ENCODE data around the gene CAP2. TPM values are rescaled to one million over a fixed set of nuclear protein-coding genes. Genes with fewer than 3 reads are reported as not detected.

The CAP2 gene
- total RNA-seq, 1 experiment from 2014 or later, result 37.0 TPM

GRCh38 chr6:17596085-17596484, 202.7 kb downstream of the CAP2 start:
- POLR2A ChIA-PET, result no interaction called here
- Histone ChIP-seq H3K9me3 (ENCODE audit: control insufficient read depth, insufficient read depth, low read depth, low read length) (no peaks in the 10 kb centered on the region), H3K27ac (ENCODE audit: low read length) (no peak overlapping the region), H3K4me3 (ENCODE audit: low read depth in 2 of 2, low read length in 2 of 2) (no peak overlapping the region), H3K36me3 (ENCODE audit: control insufficient read depth, insufficient read depth, low read length) (no peaks in the 10 kb centered on the region), H3K27me3 (ENCODE audit: control insufficient read depth, insufficient read depth, low read length) (no peaks in the 10 kb centered on the region), H3K4me1 (ENCODE audit: control insufficient read depth, insufficient read depth, low read length) (no peaks in the 10 kb centered on the region)
- CTCF ChIA-PET, result no interaction called here
- TF ChIP-seq CTCF (IDR thresholded peaks at IDR 0.05) (no peak), REST (IDR thresholded peaks at IDR 0.05; ENCODE audit: insufficient read depth in 1 of 2, low read depth in 2 of 2, low read length in 1 of 2) (no peak), TCF7L2 (IDR thresholded peaks at IDR 0.05; ENCODE audit: low read depth, low read length) (no peak)
- no TSS peak for BruUV-seq (replicated peaks)
- in situ Hi-C loops (cut with HindIII; ENCODE audit: low pct_unique_long_range_greater_than_20kb, low sequenced_read_pairs), result no loop called here
- intact Hi-C loops (cut with micrococcal nuclease; ENCODE audit: unreplicated experiment), result no loop called here
- DNase-seq (ENCODE audit: low read depth, low spot score) (no peak), ATAC-seq (no peak)

- intact Hi-C loops (cut with micrococcal nuclease; ENCODE audit: unreplicated experiment) (no loop called here), in situ Hi-C loops (cut with HindIII; ENCODE audit: low pct_unique_long_range_greater_than_20kb, low sequenced_read_pairs) (no loop called here)
- Histone ChIP-seq H3K4me3 (ENCODE audit: low read depth in 2 of 2, low read length in 2 of 2) (peak within 1 kb of the TSS; percentile 61 to 75), H3K27me3 (ENCODE audit: control insufficient read depth, insufficient read depth, low read length) (no peaks in the 10 kb centered on the region), H3K27ac (ENCODE audit: low read length) (peak within 1 kb of the TSS; percentile 91), H3K9me3 (ENCODE audit: control insufficient read depth, insufficient read depth, low read depth, low read length) (no peaks in the 10 kb centered on the region), H3K36me3 (ENCODE audit: control insufficient read depth, insufficient read depth, low read length) (no peaks in the 10 kb centered on the region), H3K4me1 (ENCODE audit: control insufficient read depth, insufficient read depth, low read length) (peaks cover 4% of the 10 kb centered on the region; the same call in 1 of the 2 replicates)
- DNase-seq (ENCODE audit: low read depth, low spot score), result peak; percentile 55
- ATAC-seq, result peak; percentile 95
- ChIA-PET CTCF (interaction anchor here (0.6 to 0.7 kb wide), 4 partner anchors 130 to 423 kb away, joined by 3 to 6 read pairs (median 4); no protein-coding TSS in a partner anchor), POLR2A (interaction anchor here (0.6 to 0.7 kb wide), 5 partner anchors 12 to 395 kb away, joined by 4 to 16 read pairs (median 9); no protein-coding TSS in a partner anchor)
- BruUV-seq (replicated peaks), result no TSS peak
- TF ChIP-seq REST (IDR thresholded peaks at IDR 0.05; ENCODE audit: insufficient read depth in 1 of 2, low read depth in 2 of 2, low read length in 1 of 2), result 0 out of 4 replicates have a peak, but pooled peaks of 1 of the 2 experiments have one; percentile 12
- TF ChIP-seq TCF7L2 (IDR thresholded peaks at IDR 0.05; ENCODE audit: low read depth, low read length), result no peak
- TF ChIP-seq SIN3A (IDR thresholded peaks at IDR 0.05; ENCODE audit: borderline replicate concordance, insufficient read depth, low read depth, low read length), result peak; percentile 79; the same call in 1 of the 2 replicates
- TF ChIP-seq CTCF (IDR thresholded peaks at IDR 0.05), result 0 out of 2 replicates have a peak, but pooled peaks have one; percentile 4
- TF ChIP-seq POLR2AphosphoS5 (IDR thresholded peaks at IDR 0.05; ENCODE audit: low read depth, low read length), result peak; percentile 76; the same call in 1 of the 2 replicates
Measured at GRCh38 chr6:17599877-17600526, 206.6 kb downstream of the CAP2 start, which contains the start of gene FAM8A1. TSS of gene FAM8A1 (plus strand) at chr6:17600302. CDS start at chr6:17600410, 108 bp downstream.
